NCI-H526 (cell line): ENCODE measurements around the gene LAMC2.
"Not testable (repeated sequence)": the region's sequence is repeated elsewhere in the genome, so short reads cannot be mapped to it uniquely, and the experiment has no call there.

ENCODE experiments used
- DNase-seq, 2 experiments: peaks; one replicate each; lab custom pipeline; 2025; lab: John Stamatoyannopoulos, UW

Gene LAMC2

DNA sequence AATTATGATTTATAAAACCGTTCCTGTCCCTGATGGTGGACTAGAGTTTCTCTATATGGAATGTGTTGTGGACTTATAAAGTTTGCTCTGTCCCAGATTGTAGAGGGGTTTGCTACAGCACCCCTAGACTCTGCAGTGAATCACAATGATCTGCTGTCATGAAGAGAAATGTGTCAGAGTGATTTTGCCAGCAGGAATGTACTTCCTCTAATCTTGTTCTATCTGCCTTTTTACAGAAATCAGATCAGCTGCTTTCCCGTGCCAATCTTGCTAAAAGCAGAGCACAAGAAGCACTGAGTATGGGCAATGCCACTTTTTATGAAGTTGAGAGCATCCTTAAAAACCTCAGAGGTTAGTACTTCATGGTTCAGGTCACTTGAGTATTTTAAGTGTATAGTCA is 52.0 kb downstream of the LAMC2 start:
- no peak for DNase-seq

DNA sequence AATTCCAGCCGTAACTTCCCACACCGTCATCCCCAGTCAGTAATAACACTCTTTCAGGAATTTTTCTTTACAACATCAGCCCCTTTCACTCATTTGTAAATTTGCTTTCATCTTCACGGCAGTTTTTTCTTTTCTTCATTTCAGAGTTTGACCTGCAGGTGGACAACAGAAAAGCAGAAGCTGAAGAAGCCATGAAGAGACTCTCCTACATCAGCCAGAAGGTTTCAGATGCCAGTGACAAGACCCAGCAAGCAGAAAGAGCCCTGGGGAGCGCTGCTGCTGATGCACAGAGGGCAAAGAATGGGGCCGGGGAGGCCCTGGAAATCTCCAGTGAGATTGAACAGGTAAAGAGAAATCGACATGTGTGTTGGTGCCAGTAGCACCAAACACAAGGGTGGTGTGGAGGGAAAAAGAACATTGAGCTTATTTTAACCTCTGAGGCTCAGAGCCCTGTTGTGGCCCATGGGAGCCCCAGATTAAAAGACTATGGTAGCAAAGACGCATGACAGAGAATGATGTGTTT is 53.2 kb downstream of the LAMC2 start:
- no peak for DNase-seq

DNA sequence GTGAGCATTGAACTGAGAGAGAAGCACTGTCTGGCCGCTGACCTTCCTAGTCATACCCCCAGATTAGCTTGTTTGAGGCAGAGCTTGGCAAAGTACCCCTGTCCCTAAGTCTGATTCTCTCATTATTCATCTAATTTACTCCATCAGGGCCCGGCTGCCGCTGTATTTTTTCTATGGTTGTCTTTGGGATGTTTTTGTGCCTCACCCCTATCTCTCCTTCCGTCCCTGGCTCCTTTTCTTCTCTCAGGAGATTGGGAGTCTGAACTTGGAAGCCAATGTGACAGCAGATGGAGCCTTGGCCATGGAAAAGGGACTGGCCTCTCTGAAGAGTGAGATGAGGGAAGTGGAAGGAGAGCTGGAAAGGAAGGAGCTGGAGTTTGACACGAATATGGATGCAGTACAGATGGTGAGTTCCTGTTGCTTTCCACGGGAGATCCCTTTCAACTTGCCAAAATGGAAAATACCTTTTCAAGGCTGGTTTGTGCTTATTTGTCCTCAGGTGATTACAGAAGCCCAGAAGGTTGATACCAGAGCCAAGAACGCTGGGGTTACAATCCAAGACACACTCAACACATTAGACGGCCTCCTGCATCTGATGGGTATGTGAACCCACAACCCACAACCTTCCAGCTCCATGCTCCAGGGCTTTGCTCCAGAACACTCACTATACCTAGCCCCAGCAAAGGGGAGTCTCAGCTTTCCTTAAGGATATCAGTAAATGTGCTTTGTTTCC is 53.9 kb downstream of the LAMC2 start:
- DNase-seq, result no peak

DNA sequence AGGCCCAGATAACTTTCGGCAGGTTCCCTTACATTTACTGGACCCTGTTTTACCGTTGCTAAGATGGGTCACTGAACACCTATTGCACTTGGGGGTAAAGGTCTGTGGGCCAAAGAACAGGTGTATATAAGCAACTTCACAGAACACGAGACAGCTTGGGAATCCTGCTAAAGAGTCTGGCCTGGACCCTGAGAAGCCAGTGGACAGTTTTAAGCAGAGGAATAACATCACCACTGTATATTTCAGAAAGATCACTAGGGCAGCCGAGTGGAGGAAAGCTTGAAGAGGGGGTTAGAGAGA is 54.4 kb downstream of the LAMC2 start:
- no peak for DNase-seq

DNA sequence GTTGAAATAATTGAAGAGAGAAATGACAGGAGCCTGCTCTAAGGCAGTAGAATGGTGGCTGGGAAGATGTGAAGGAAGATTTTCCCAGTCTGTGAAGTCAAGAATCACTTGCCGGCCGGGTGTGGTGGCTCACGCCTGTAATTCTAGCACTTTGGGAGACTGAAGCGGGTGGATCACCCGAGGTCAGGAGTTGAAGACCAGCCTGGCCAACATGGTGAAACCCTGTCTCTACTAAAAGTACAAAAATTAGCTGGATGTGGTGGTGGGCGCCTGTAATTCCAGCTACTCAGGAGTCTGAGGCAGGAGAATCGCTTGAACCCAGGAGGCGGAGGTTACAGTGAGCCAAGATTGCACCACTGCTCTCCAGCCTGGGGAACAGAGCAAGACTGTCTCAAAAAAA is 54.8 kb downstream of the LAMC2 start:
- not testable (repeated sequence) for DNase-seq

DNA sequence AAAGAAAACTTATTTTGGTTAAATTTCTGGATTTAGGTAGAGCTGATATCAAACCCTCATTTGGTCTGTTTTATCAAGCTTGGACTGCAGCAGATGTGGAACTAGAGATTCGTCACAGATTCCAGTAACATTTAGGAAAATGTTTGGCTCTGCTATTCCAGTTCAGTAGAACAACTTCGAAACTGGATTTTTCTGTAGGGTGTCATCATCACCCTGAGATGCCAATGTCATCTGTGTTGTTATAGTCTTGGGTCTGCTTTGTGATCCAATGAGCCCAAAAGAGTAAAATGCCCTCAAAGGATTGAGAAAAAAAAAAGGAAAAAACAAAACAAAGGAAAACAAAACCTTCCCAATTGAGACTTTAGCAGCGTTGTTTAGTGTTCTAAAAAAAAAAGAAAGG is 55.4 kb downstream of the LAMC2 start:
- no peak for DNase-seq

DNA sequence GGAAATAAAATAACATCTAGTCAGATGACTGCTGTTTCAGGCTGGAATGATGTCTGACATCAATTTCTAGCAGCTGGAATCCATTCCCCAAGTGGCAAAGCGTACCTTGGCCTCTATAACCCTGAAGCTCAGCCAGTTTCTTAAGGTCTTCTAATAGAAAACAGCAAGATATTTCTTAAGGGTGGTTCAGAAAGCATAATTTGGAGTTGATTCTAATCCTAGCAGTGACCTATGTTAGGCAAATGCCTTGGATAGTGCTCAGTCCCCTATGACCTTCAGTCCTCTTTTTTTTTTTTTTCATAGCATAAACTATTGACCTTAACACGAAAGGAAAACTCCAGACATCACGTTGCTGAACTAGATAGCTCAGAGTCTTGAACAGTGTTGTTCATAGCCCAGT is 56.5 kb downstream of the LAMC2 start:
- no peak for DNase-seq

- DNase-seq, result no peak
Observed at GRCh38 chr1:183243161-183244050, 57.3 kb downstream of the LAMC2 start.

DNA sequence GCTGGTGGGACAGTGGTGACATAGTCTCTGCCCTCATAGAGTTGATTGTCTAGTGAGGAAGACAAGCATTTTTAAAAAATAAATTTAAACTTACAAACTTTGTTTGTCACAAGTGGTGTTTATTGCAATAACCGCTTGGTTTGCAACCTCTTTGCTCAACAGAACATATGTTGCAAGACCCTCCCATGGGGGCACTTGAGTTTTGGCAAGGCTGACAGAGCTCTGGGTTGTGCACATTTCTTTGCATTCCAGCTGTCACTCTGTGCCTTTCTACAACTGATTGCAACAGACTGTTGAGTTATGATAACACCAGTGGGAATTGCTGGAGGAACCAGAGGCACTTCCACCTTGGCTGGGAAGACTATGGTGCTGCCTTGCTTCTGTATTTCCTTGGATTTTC is 58.4 kb downstream of the LAMC2 start:
- no peak for DNase-seq

- no peak for DNase-seq
Observed at GRCh38 chr1:183245357-183245756, 59.3 kb downstream of the LAMC2 start.

GRCh38 chr1:183246436-183246835 is 60.4 kb downstream of the LAMC2 start:
- no peak for DNase-seq

GRCh38 chr1:183247066-183247465 is 61.0 kb downstream of the LAMC2 start:
- no peak for DNase-seq

DNA sequence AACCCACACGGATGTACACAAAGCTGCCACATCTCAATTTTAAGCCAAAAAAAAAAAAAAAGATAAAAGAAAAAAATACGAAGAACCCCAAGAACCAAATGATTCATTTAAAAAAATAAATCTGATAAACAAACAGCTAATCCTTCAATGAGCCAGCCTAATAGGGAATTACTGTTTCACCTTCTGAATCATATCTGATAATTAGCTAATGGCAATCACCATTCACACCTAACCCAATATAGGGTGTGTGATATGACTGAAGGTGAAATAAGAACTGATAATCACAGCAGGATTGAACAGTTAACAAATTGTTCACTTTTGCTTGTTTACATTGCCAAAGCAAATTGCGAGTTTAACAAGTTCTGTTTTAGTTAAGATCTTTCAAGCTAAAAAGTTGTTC is 61.4 kb downstream of the LAMC2 start:
- DNase-seq, result no peak

DNA sequence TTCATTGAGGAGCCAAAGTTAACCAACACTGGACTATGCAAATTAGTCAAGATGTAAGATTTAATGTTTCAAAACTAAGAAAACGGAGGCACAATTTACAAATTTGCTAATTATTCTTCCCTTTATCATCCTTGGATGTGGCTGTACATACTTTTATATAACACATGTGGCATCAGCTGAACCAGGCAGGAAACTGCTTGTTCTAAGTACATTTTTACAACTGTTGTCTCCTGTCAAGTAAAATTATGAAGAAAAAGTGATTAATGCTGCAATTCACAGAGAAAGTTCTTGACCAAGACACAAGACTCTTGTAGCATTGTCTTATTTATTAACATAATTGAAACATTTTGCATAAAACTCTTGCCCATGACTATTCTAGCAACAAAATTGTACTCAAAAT is 61.9 kb downstream of the LAMC2 start:
- no peak for DNase-seq

DNA sequence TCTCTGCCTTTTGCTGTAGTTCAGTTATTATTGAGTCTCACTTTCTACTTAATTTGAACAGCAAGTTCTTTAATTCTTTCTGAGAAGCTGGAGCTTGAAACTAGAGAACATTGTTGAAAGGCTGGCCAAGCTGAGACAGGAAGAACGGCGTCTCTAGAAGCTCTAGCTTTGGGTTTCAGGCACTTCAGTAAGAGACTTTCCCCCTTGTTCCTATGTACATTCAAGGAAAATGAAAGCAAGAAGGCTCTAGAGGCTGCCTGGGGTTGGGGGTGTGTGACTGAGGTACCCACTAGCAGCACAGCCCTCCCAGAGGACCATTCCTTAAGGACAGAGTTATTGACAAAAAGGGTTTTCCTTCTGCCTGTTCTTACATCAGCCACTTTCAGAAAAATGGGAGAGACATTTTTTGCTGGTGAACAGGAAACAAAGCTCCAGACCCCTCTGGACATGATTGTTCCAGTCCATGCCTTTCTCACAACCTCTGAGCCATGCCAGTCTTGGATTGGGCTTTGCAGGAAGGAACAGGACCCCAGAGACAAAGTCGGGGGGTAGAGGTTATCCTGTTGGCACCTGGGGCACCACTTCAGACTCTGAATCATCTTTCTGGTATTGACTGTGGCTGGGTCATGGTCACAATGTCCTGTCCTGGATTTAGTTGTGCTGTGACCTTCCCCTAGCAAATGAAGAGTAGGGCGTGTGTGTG is 63.1 kb downstream of the LAMC2 start:
- no peak for DNase-seq

- DNase-seq, result no peak
Observed at GRCh38 chr1:183249941-183250452, 63.9 kb downstream of the LAMC2 start.

GRCh38 chr1:183251101-183251958 is 65.3 kb downstream of the LAMC2 start:
- no peak for DNase-seq

DNA sequence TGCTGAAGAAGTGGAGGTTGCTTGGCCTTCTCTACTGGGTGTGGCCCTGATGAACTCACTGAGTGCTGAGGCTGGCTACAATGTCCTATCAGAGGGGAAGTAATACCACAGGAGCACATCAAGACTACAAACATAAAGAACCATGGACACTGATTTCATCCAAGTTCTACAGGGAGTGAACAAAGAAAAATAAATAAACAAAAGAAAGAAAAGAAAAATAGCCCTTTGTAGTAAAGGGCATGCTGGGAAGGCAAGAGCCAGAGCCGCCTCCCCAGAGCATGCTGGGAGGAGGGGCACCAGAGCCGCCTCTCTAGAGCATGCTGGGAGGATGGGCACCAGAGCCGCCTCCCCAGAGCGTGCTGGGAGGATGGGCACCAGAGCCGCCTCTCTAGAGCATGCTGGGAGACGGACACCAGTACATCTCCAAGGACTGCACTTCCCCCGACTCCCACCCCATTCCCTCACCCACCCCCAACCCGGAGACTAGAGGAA is 65.9 kb downstream of the LAMC2 start:
- no peak for DNase-seq

GRCh38 chr1:183255073-183255472 is 69.0 kb downstream of the LAMC2 start:
- DNase-seq, result no peak

GRCh38 chr1:183259924-183260323 is 73.9 kb downstream of the LAMC2 start:
- no peak for DNase-seq

DNA sequence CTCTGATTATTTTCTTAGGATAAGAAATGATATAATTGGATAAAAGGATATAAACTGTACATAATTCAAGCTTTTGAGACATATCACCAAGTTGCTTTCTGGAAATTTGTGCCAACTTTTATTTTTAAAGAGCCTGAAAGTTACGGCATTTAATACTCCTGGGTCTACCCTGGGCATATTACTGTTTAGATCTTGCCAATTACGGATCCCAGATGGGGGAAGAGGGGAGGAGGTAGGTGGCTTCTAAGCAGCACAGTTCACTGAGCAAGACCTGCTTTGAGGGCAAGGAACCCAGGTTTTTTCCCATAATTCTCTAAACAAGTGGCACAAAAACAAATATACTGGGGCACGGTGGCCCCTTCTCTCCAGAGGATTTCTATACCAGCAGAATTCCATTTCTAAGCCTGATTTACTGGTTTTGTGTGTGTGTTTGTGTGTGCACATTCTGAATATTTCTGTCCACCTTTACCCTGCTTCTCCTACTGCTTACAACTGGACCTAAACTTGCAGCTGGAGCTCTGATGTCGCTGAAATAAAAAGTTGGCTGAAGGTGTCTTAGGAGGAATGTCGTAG is 76.7 kb downstream of the LAMC2 start:
- DNase-seq, result no peak
